Activated CD4-positive, alpha-beta T cell treated with anti-CD3 and anti-CD28 coated beads, Interleukin-2, amount 10 ng/mL, durations not matched to agents 7 days and 5 days (primary cell): ENCODE results near the gene RPL36. TPM values are rescaled to one million over a fixed set of nuclear protein-coding genes. Genes with fewer than 3 reads are reported as not detected.

Source experiments
- CTCF ChIA-PET: fragments of 350-600 bp; sonication (Branson Sonifier 250); formaldehyde crosslinking; loops from one replicate; lab custom pipeline; 2021; ENCODE audit warnings: antibody characterized with exemption; lab: Charles Lee
- POLR2A ChIA-PET: fragments of 350-600 bp; sonication (Branson Sonifier 250); formaldehyde crosslinking; loops from one replicate; lab custom pipeline; 2021; ENCODE audit warnings: antibody characterized with exemption; lab: Charles Lee
- DNase-seq: peaks from one replicate; pipeline ENCODE4 v3.0.0-alpha.2; 2020
- H3K27ac Mint-ChIP-seq: one replicate; pipeline ENCODE4 v1.8.0; 2021; ENCODE audit warnings: mild to moderate bottlenecking, moderate library complexity, mixed read lengths
- H3K27me3 Mint-ChIP-seq: one replicate; pipeline ENCODE4 v1.8.0; 2021; ENCODE audit warnings: mixed read lengths
- H3K36me3 Mint-ChIP-seq: one replicate; pipeline ENCODE4 v1.8.0; 2021; ENCODE audit warnings: low read depth, mixed read lengths
- H3K4me1 Mint-ChIP-seq: one replicate; pipeline ENCODE4 v1.8.0; 2021; ENCODE audit warnings: mixed read lengths
- H3K4me3 Mint-ChIP-seq: one replicate; pipeline ENCODE4 v1.8.0; 2021; ENCODE audit warnings: mild to moderate bottlenecking, moderate library complexity, mixed read lengths
- H3K9me3 Mint-ChIP-seq: one replicate; pipeline ENCODE4 v1.8.0; 2021; ENCODE audit warnings: mixed read lengths
- total RNA-seq, 2 experiments: library from RNA; stranded (reverse); gene quantifications; one replicate each; pipeline ENCODE4 v1.2.3, GENCODE V29; 2021

Gene RPL36
- total RNA-seq, result 100 to 1,000 TPM; 880 to 925 TPM

DNA sequence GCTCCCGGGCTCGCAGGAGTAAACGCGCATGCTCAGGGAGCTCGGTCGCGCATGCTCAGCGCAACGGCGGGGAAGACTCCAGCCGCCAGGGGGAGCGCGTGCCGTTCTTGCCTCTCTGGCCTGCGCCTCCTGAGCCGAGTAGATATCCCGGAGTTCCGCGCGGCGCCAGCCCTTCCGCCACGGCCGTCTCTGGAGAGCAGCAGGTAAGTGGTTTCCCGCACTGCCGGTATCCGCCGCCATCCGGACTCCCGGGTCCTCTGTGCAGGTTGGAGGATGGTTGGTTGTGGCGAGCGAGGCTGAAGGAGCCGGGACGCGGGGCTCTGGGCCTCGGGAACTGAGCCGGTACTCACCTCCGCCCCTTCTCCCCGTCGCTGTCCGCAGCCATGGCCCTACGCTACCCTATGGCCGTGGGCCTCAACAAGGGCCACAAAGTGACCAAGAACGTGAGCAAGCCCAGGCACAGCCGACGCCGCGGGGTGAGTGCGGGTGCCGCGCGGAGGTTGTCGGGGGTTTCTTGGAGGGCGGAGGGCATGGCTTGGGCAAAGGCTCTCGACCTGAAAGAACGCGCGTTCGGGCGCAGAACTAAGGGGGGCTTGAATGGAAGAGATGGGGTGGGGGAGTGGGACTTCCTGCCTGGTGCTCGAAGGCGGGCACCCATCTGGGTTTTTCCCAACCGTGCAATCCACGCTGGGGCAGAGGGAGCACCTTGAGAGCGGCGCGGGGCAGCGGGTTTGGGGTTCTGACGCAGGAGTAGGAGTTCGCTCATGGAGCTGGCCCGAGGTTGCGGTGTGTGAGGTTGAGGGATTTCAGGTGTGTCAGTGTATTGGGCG is at the start of gene RPL36:
RPL36 (plus strand) TSS at position 171 of the 830 bp plus-strand sequence; CDS start at position 384, 213 bp downstream.
- POLR2A ChIA-PET, result interaction anchor here (0.5 to 1.3 kb wide), 5 partner anchors 15 to 105 kb away, joined by 4 to 7 read pairs (median 4); partner anchors contain the start of genes CATSPERD, LONP1, SAFB and SAFB2
- Mint-ChIP-seq H3K4me3 (peak within 1 kb of the TSS; percentile 92), H3K4me1 (peaks cover 31% of the 10 kb centered on the region), H3K9me3 (no peaks in the 10 kb centered on the region), H3K27me3 (no peaks in the 10 kb centered on the region), H3K36me3 (peaks cover 28% of the 10 kb centered on the region), H3K27ac (peak within 1 kb of the TSS; percentile 92)
- DNase-seq, result peak; percentile 98
- CTCF ChIA-PET, result interaction anchor here (0.6 to 2.3 kb wide), 39 partner anchors 9 to 1030 kb away, joined by 3 to 16 read pairs (median 4); partner anchors contain the start of genes C3, CATSPERD, DUS3L and LONP1

DNA sequence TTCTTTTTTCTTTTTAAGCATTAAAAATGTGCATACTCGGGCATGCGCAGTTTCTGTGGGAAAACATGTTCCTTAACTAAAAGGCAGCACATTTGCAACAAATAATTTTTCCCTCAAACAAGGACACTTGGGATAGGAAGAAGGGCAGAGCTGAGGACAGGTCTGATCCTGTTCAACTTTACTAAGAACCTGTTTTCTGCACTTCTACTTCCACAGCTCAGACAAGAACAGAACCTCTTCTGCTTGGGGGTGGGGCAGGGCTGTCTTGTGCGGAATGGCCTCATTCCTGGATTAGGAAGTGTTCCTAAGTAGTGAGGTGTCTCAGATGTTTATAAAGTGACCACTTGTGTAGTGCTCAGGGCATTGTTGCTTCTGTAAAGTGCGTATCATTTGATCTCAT is 48.9 kb upstream of the RPL36 start:
- Mint-ChIP-seq H3K27me3 (no peaks in the 10 kb centered on the region), H3K9me3 (no peaks in the 10 kb centered on the region), H3K4me1 (peaks cover 8% of the 10 kb centered on the region), H3K4me3 (no peak overlapping the region), H3K27ac (no peak overlapping the region), H3K36me3 (peaks cover 45% of the 10 kb centered on the region)
- POLR2A ChIA-PET, result no interaction called here
- CTCF ChIA-PET, result interaction anchor here (0.6 kb wide), 1 partner anchor 136 kb away, joined by 3 read pairs; no protein-coding TSS in a partner anchor
- no peak for DNase-seq

GRCh38 chr19:5642204-5642603 is 47.9 kb upstream of the RPL36 start:
- DNase-seq, result no peak
- ChIA-PET CTCF (no interaction called here), POLR2A (no interaction called here)
- no peak overlapping the region for H3K4me3 Mint-ChIP-seq
- no peaks in the 10 kb centered on the region for H3K27me3 Mint-ChIP-seq
- no peaks in the 10 kb centered on the region for H3K9me3 Mint-ChIP-seq
- H3K36me3 Mint-ChIP-seq, result peaks cover 55% of the 10 kb centered on the region
- H3K27ac Mint-ChIP-seq, result no peak overlapping the region
- peaks cover 8% of the 10 kb centered on the region for H3K4me1 Mint-ChIP-seq

GRCh38 chr19:5643060-5643459 is 47.0 kb upstream of the RPL36 start:
- CTCF ChIA-PET, result no interaction called here
- peaks cover 61% of the 10 kb centered on the region for H3K36me3 Mint-ChIP-seq

GRCh38 chr19:5644037-5644436 is 46.1 kb upstream of the RPL36 start:
- ChIA-PET CTCF (no interaction called here), POLR2A (no interaction called here)
- no peak overlapping the region for H3K27ac Mint-ChIP-seq
- H3K27me3 Mint-ChIP-seq, result no peaks in the 10 kb centered on the region
- peaks cover 8% of the 10 kb centered on the region for H3K4me1 Mint-ChIP-seq
- no peak overlapping the region for H3K4me3 Mint-ChIP-seq
- peaks cover 66% of the 10 kb centered on the region for H3K36me3 Mint-ChIP-seq
- no peaks in the 10 kb centered on the region for H3K9me3 Mint-ChIP-seq
- DNase-seq, result no peak

More at GRCh38 chr19:5643060-5643459, 47.0 kb upstream of the RPL36 start:
- no peak overlapping the region for H3K4me3 Mint-ChIP-seq
- H3K4me1 Mint-ChIP-seq, result peaks cover 8% of the 10 kb centered on the region
- no peak overlapping the region for H3K27ac Mint-ChIP-seq
- no peaks in the 10 kb centered on the region for H3K27me3 Mint-ChIP-seq
- no peaks in the 10 kb centered on the region for H3K9me3 Mint-ChIP-seq
- POLR2A ChIA-PET, result no interaction called here
- DNase-seq, result no peak

- POLR2A ChIA-PET, result no interaction called here
- Mint-ChIP-seq H3K4me3 (no peak overlapping the region), H3K9me3 (no peaks in the 10 kb centered on the region), H3K27me3 (no peaks in the 10 kb centered on the region), H3K4me1 (peaks cover 6% of the 10 kb centered on the region), H3K36me3 (peaks cover 72% of the 10 kb centered on the region), H3K27ac (no peak overlapping the region)
- CTCF ChIA-PET, result no interaction called here
- no peak for DNase-seq
These were observed 44.7 kb upstream of the RPL36 start for GRCh38 chr19:5645409-5645808.

DNA sequence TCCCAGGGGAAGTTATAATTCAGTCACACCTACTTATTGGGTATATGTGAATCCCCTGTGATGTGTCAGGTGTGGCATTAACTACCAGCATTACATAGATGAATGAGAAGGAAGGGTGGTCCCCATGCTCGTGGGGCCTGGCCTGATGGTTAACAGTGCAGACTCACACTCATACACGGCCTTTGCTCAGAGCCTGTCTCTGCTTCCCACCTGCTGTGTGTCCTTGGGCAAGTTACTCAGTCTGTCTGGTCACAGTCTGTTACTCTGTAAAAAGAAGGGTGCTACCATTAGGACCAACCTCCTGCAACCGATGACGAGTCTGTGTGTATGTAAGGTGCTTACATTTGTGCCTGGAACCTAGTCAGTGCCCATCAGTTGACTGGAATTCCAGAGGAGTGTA is 43.4 kb upstream of the RPL36 start:
- DNase-seq, result no peak
- Mint-ChIP-seq H3K9me3 (no peaks in the 10 kb centered on the region), H3K4me1 (peaks cover 2% of the 10 kb centered on the region), H3K27me3 (no peaks in the 10 kb centered on the region), H3K4me3 (no peak overlapping the region), H3K27ac (peak overlapping the region; percentile 21), H3K36me3 (peaks cover 75% of the 10 kb centered on the region)
- ChIA-PET CTCF (interaction anchor here (0.6 kb wide), 1 partner anchor 41 kb away, joined by 3 read pairs; no protein-coding TSS in a partner anchor), POLR2A (no interaction called here)

DNA sequence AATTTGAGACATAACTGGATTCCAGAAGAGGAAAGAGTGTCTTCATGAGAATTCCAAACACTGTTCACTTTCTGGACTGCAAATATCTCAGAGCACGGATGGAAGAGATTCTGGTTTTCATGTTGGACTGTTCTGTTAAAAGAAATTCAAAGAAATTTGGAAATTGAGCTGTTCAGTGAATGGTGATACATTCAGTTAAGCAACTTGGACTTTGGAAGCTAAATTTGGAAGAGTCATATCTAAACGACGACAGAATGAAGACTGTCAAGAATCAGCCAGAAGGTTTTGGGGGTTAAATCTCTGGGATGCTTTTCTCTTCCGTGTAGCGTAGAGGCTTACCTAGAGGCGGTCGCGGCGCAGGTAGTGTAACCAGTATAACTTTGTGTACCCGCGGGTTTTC is 41.6 kb upstream of the RPL36 start:
- no peaks in the 10 kb centered on the region for H3K4me1 Mint-ChIP-seq
- no peak overlapping the region for H3K27ac Mint-ChIP-seq
- peaks cover 76% of the 10 kb centered on the region for H3K36me3 Mint-ChIP-seq
- H3K9me3 Mint-ChIP-seq, result no peaks in the 10 kb centered on the region
- CTCF ChIA-PET, result no interaction called here
- H3K27me3 Mint-ChIP-seq, result no peaks in the 10 kb centered on the region
- no peak overlapping the region for H3K4me3 Mint-ChIP-seq
- DNase-seq, result no peak
- POLR2A ChIA-PET, result no interaction called here

- H3K4me3 Mint-ChIP-seq, result no peak overlapping the region
- CTCF ChIA-PET, result interaction anchor here (1.1 kb wide), 1 partner anchor 69 kb away, joined by 3 read pairs; the partner anchor contains the start of genes CATSPERD and LONP1
- H3K36me3 Mint-ChIP-seq, result peaks cover 73% of the 10 kb centered on the region
- POLR2A ChIA-PET, result no interaction called here
- H3K27ac Mint-ChIP-seq, result peak overlapping the region; percentile 36
- no peaks in the 10 kb centered on the region for H3K9me3 Mint-ChIP-seq
- no peaks in the 10 kb centered on the region for H3K27me3 Mint-ChIP-seq
- no peak for DNase-seq
- no peaks in the 10 kb centered on the region for H3K4me1 Mint-ChIP-seq
These were observed 38.7 kb upstream of the RPL36 start for GRCh38 chr19:5651361-5651760.

GRCh38 chr19:5652261-5652660 is 37.8 kb upstream of the RPL36 start:
- CTCF ChIA-PET, result no interaction called here
- Mint-ChIP-seq H3K9me3 (no peaks in the 10 kb centered on the region), H3K4me3 (no peak overlapping the region), H3K27ac (no peak overlapping the region), H3K4me1 (no peaks in the 10 kb centered on the region), H3K36me3 (peaks cover 70% of the 10 kb centered on the region), H3K27me3 (no peaks in the 10 kb centered on the region)
- POLR2A ChIA-PET, result no interaction called here
- no peak for DNase-seq

DNA sequence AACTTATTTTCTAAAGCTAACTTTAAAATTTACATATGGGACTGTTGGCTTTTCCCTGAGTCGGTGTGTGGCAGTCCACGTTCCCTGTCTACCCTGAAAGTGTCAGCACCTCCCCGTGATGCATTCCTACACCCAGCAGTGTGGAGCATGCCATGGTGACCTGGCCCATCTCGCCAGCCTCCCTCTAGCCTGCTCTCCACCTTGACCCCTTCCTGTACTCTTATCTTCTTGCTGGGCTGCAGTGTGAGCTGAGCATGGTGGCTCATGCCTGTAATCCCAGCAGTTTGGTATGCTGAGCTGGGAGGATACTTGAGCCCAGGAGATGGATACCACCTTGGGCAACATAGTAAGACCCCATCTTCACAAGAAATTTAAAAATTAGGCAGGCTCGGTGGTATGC is 35.2 kb upstream of the RPL36 start:
- Mint-ChIP-seq H3K9me3 (no peaks in the 10 kb centered on the region), H3K4me3 (no peak overlapping the region), H3K27me3 (no peaks in the 10 kb centered on the region), H3K36me3 (peaks cover 64% of the 10 kb centered on the region), H3K27ac (no peak overlapping the region), H3K4me1 (no peaks in the 10 kb centered on the region)
- CTCF ChIA-PET, result interaction anchor here (1.5 to 2.2 kb wide), 3 partner anchors 10 to 35 kb away, joined by 3 to 9 read pairs (median 3); no protein-coding TSS in a partner anchor
- POLR2A ChIA-PET, result no interaction called here
- DNase-seq, result no peak

DNA sequence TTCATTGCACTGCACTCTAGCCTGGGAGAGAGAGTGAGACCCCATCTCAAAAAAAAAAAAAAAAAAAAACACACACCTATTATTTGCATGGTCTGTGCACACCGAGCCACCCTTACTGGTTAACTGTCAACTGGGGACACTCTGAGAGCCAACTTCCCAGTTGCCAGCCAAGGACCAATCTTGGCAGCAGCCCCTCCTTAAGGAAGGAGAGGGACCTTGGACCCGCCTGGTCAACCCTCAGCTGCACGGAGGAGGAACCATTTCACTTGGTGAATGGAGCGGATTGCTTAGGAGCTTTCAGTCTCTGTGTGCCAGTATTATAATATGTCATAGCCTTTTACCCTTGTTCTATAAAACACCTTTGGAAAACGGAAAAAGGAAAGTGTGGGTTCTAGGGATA is 34.7 kb upstream of the RPL36 start:
- Mint-ChIP-seq H3K4me3 (no peak overlapping the region), H3K27ac (no peak overlapping the region), H3K27me3 (no peaks in the 10 kb centered on the region), H3K4me1 (no peaks in the 10 kb centered on the region), H3K36me3 (peaks cover 61% of the 10 kb centered on the region), H3K9me3 (no peaks in the 10 kb centered on the region)
- ChIA-PET CTCF (interaction anchor here (0.6 to 2.2 kb wide), 4 partner anchors 10 to 34 kb away, joined by 3 to 9 read pairs (median 3); no protein-coding TSS in a partner anchor), POLR2A (no interaction called here)
- DNase-seq, result no peak

- no peak overlapping the region for H3K27ac Mint-ChIP-seq
- no peak overlapping the region for H3K4me3 Mint-ChIP-seq
- no peaks in the 10 kb centered on the region for H3K4me1 Mint-ChIP-seq
- peaks cover 56% of the 10 kb centered on the region for H3K36me3 Mint-ChIP-seq
- no peaks in the 10 kb centered on the region for H3K9me3 Mint-ChIP-seq
- DNase-seq, result no peak
- H3K27me3 Mint-ChIP-seq, result no peaks in the 10 kb centered on the region
- ChIA-PET CTCF (interaction anchor here (0.6 to 1.0 kb wide), 2 partner anchors 51 to 1402 kb away, joined by 3 read pairs; no protein-coding TSS in a partner anchor), POLR2A (no interaction called here)
These were observed 28.6 kb upstream of the RPL36 start for GRCh38 chr19:5661483-5661882.
